ENCODE measurements around the gene EIF4B.

Gene EIF4B

DNA sequence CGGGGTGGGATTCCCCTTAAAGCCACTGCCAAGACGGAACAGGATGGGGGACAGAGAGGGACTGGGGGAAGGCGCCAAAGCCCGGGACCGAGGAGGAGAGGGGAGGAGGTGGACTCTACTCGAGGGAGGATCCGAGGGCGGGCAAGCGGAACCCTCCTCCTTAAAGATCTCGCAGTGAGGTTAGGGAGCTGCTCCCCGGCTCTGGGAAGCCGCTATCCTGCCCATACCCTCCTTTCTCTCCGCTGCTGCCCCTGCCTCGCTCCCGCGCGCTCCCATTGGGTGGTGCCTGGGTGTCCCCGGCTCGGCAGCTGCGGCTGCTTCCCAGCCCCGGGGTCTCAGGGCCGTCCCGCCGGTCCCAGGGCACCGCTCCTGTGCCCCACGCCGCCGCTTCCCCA, 40.9 kb upstream of the EIF4B start:
- ATAC-seq = no peak; the same call in 2 of the 3 replicates

GRCh38 chr12:52969166-52969795, 37.0 kb upstream of the EIF4B start:
- ATAC-seq = no peak
- TF ChIP-seq GLIS3 (CRISPR knock-in tag; IDR thresholded peaks at IDR 0.05) (no peak), TOX (CRISPR knock-in tag; IDR thresholded peaks at IDR 0.05; ENCODE audit: borderline replicate concordance) (no peak), ESRRG (CRISPR knock-in tag; IDR thresholded peaks at IDR 0.05) (no peak), CSDC2 (CRISPR knock-in tag; IDR thresholded peaks at IDR 0.05) (no peak), ZNF70 (CRISPR knock-in tag; IDR thresholded peaks at IDR 0.05) (no peak), CREB5 (CRISPR knock-in tag; IDR thresholded peaks at IDR 0.05; ENCODE audit: low read depth) (no peak), BACH2 (CRISPR knock-in tag; IDR thresholded peaks at IDR 0.05; ENCODE audit: borderline replicate concordance) (no peak), OSR1 (CRISPR knock-in tag; IDR thresholded peaks at IDR 0.05) (no peak), ISL1 (CRISPR knock-in tag; IDR thresholded peaks at IDR 0.05) (no peak), RARB (CRISPR knock-in tag; IDR thresholded peaks at IDR 0.05) (no peak), ZC3H10 (CRISPR knock-in tag; IDR thresholded peaks at IDR 0.05) (no peak), ZFP30 (CRISPR knock-in tag; IDR thresholded peaks at IDR 0.05) (no peak), PPARA (CRISPR knock-in tag; IDR thresholded peaks at IDR 0.05; ENCODE audit: borderline replicate concordance) (no peak), ZFP3 (CRISPR knock-in tag; IDR thresholded peaks at IDR 0.05) (no peak)
- TF ChIP-seq, protein P1, sequence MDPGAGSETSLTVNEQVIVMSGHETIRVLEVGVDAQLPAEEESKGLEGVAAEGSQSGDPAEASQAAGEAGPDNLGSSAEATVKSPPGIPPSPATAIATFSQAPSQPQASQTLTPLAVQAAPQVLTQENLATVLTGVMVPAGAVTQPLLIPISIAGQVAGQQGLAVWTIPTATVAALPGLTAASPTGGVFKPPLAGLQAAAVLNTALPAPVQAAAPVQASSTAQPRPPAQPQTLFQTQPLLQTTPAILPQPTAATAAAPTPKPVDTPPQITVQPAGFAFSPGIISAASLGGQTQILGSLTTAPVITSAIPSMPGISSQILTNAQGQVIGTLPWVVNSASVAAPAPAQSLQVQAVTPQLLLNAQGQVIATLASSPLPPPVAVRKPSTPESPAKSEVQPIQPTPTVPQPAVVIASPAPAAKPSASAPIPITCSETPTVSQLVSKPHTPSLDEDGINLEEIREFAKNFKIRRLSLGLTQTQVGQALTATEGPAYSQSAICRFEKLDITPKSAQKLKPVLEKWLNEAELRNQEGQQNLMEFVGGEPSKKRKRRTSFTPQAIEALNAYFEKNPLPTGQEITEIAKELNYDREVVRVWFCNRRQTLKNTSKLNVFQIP (CRISPR knock-in tag; IDR thresholded peaks at IDR 0.05; ENCODE audit: borderline replicate concordance, low read depth) = no peak
- TF ChIP-seq, protein P2, sequence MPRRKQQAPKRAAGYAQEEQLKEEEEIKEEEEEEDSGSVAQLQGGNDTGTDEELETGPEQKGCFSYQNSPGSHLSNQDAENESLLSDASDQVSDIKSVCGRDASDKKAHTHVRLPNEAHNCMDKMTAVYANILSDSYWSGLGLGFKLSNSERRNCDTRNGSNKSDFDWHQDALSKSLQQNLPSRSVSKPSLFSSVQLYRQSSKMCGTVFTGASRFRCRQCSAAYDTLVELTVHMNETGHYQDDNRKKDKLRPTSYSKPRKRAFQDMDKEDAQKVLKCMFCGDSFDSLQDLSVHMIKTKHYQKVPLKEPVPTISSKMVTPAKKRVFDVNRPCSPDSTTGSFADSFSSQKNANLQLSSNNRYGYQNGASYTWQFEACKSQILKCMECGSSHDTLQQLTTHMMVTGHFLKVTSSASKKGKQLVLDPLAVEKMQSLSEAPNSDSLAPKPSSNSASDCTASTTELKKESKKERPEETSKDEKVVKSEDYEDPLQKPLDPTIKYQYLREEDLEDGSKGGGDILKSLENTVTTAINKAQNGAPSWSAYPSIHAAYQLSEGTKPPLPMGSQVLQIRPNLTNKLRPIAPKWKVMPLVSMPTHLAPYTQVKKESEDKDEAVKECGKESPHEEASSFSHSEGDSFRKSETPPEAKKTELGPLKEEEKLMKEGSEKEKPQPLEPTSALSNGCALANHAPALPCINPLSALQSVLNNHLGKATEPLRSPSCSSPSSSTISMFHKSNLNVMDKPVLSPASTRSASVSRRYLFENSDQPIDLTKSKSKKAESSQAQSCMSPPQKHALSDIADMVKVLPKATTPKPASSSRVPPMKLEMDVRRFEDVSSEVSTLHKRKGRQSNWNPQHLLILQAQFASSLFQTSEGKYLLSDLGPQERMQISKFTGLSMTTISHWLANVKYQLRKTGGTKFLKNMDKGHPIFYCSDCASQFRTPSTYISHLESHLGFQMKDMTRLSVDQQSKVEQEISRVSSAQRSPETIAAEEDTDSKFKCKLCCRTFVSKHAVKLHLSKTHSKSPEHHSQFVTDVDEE (CRISPR knock-in tag; IDR thresholded peaks at IDR 0.05) = no peak

More for the DNA sequence above, 40.9 kb upstream of the EIF4B start:
- TF ChIP-seq, protein P2 (CRISPR knock-in tag; IDR thresholded peaks at IDR 0.05) = no peak
- TF ChIP-seq, protein P3, sequence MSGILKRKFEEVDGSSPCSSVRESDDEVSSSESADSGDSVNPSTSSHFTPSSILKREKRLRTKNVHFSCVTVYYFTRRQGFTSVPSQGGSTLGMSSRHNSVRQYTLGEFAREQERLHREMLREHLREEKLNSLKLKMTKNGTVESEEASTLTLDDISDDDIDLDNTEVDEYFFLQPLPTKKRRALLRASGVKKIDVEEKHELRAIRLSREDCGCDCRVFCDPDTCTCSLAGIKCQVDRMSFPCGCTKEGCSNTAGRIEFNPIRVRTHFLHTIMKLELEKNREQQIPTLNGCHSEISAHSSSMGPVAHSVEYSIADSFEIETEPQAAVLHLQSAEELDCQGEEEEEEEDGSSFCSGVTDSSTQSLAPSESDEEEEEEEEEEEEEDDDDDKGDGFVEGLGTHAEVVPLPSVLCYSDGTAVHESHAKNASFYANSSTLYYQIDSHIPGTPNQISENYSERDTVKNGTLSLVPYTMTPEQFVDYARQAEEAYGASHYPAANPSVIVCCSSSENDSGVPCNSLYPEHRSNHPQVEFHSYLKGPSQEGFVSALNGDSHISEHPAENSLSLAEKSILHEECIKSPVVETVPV (CRISPR knock-in tag; IDR thresholded peaks at IDR 0.05) = no peak
- no peak for TF ChIP-seq ZFP30 (CRISPR knock-in tag; IDR thresholded peaks at IDR 0.05)
- TF ChIP-seq ZNF8 (CRISPR knock-in tag; IDR thresholded peaks at IDR 0.05) = no peak
- no peak for TF ChIP-seq CREB5 (CRISPR knock-in tag; IDR thresholded peaks at IDR 0.05; ENCODE audit: low read depth)
- TF ChIP-seq, protein P4, sequence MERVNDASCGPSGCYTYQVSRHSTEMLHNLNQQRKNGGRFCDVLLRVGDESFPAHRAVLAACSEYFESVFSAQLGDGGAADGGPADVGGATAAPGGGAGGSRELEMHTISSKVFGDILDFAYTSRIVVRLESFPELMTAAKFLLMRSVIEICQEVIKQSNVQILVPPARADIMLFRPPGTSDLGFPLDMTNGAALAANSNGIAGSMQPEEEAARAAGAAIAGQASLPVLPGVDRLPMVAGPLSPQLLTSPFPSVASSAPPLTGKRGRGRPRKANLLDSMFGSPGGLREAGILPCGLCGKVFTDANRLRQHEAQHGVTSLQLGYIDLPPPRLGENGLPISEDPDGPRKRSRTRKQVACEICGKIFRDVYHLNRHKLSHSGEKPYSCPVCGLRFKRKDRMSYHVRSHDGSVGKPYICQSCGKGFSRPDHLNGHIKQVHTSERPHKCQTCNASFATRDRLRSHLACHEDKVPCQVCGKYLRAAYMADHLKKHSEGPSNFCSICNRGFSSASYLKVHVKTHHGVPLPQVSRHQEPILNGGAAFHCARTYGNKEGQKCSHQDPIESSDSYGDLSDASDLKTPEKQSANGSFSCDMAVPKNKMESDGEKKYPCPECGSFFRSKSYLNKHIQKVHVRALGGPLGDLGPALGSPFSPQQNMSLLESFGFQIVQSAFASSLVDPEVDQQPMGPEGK (CRISPR knock-in tag; IDR thresholded peaks at IDR 0.05; ENCODE audit: borderline replicate concordance) = no peak
- TF ChIP-seq SNAI2 (CRISPR knock-in tag; IDR thresholded peaks at IDR 0.05) = no peak
- TF ChIP-seq ZC3H10 (CRISPR knock-in tag; IDR thresholded peaks at IDR 0.05) = no peak
- TF ChIP-seq PPARA (CRISPR knock-in tag; IDR thresholded peaks at IDR 0.05; ENCODE audit: borderline replicate concordance) = no peak
- TF ChIP-seq TCF4 (CRISPR knock-in tag; IDR thresholded peaks at IDR 0.05; ENCODE audit: borderline replicate concordance) = no peak
- TF ChIP-seq ZNF565 (CRISPR knock-in tag; conservative IDR thresholded peaks at IDR 0.05; ENCODE audit: low read depth) = no peak
- no peak for TF ChIP-seq OSR1 (CRISPR knock-in tag; IDR thresholded peaks at IDR 0.05)
- TF ChIP-seq CSDC2 (CRISPR knock-in tag; IDR thresholded peaks at IDR 0.05) = no peak
- no peak for TF ChIP-seq ARNTL (CRISPR knock-in tag; IDR thresholded peaks at IDR 0.05; ENCODE audit: borderline replicate concordance, low read depth)
- TF ChIP-seq GLIS3 (CRISPR knock-in tag; IDR thresholded peaks at IDR 0.05) = no peak
- TF ChIP-seq ZFP3 (CRISPR knock-in tag; IDR thresholded peaks at IDR 0.05) = no peak

Data from SK-N-SH treated with all-trans-retinoic acid at 6 μM for 48 hours (cell line).